ENCODE data around the gene PGLYRP1. TPM values are rescaled to one million over a fixed set of nuclear protein-coding genes. Genes with fewer than 3 reads are reported as not detected.

The PGLYRP1 gene, protein sequence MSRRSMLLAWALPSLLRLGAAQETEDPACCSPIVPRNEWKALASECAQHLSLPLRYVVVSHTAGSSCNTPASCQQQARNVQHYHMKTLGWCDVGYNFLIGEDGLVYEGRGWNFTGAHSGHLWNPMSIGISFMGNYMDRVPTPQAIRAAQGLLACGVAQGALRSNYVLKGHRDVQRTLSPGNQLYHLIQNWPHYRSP
- polyA plus RNA-seq: 1 to 10 TPM in 2 of 3 donors, not detected in 1; 7.6 to 8.7 TPM

DNA sequence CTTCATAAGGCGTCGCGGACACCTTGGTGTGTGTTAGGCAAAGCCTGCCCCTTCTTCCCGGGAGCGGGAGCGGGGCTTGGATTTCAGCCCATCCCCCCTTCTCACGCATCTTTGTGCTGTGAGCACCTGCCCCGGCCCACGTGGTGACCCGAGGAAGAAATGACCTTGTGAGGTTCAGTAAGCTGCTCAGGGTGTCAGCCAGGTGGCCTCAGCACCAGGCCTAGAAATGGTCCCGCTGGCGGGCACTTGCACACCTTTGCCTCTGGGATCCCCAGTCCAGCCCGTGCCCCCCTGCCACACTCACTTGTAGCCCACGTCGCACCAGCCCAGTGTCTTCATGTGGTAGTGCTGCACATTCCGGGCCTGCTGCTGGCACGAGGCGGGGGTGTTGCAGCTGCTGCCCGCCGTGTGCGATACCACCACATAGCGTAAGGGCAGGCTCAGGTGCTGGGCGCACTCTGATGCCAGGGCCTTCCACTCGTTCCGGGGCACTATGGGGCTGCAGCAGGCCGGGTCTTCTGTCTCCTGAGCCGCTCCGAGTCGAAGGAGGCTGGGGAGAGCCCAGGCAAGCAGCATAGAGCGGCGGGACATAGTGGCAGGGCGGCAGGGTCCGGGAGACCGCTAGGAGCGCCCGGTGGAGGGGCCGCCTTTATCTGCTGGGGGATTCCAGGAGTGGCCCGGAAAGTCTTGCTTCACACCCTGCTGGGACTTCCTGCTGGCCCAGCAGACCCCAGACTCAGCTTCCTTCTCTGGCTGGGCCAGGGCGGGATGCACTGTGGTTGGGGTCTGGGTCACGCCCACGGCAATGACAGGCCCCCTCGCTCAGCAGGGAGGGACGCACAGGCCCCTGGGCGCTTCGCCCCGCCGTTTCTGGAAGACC is at the start of gene PGLYRP1:
TSS of gene PGLYRP1 (minus strand) at position 623 of the 880 bp plus-strand sequence. CDS start at position 591, 32 bp downstream.
- H3K27ac ChIP-seq (ENCODE audit: low read depth, low read length): no peak within 1 kb of the TSS
- WGBS, 3 donors: 19 to 28% (median 22%) methylated on average over 46 to 47 of the region's 47 CpGs

DNA sequence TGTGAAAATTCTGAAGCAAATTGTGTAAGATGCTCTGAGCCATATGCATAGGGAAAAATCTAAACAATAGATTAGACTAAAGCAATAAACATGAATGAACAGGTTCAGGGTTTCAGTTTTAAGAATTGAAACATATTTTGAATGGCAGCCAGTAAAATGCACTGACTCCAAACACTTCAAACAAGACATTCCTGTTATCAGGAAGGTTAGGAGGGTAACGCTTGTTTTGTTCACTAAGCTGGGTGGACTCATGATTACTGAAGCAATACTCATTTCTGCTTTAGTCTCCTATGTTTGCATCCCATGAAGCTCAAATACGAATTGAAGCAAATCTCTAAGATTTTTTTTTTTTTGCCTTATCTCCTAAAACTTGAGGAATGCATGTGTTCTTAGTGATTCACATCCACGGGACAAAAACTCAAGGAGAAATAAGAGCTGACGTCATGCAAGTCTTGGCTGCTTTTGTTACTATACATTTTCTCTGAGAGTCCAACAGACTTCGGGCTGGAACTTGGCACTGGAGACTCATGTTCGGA is 47.0 kb upstream of the PGLYRP1 start:
- H3K27ac ChIP-seq (ENCODE audit: low read depth, low read length): no peak overlapping the region
- WGBS, 3 donors: 34 to 50% (median 35%) methylated on average over 6 of the region's 6 CpGs

DNA sequence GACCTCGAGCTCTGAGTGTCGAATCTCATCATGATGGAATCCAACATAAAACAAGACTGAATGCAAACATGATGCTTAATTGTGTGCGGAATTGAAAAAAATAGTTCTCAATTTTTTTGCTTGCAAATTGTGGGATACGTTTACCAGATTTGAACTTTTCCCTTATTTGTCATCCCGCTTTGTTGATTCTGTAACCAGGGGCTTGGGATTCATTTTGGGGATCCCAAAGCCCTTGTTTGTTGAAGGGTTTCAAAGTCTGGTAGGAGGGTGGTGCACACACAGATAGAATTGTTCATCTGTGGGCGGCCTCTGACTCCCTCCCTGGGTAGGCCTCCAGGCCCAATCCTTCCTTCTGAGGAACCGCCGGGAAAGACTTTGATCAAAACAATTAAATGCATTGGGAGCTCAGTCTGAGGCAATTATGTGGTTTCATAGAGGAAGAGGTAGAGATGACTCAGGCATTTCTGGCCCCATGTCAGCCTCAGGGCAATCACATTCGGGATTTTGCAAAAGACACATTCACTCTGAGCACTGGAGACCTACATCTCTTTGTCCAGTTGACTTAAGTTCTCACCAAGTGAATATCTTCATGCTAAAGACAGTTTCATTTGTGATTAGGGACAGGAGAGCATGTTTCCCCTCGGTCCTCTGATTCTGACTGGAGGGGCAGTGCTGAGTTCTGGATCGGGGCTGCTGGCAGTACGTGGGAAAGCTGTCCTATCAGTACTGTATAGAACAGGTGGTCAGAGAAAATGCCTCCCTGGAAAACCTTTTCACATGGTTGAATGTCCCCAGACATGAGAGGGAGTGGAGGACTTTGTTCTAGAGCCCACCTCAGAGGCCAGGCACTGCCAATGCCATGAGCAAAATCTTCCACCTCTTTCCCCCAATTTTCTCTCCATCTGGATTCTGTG is 45.7 kb upstream of the PGLYRP1 start:
- no peak overlapping the region for H3K27ac ChIP-seq (ENCODE audit: low read depth, low read length)
- 63 to 67% (median 66%) methylated on average over 12 of the region's 12 CpGs for WGBS, 3 donors

DNA sequence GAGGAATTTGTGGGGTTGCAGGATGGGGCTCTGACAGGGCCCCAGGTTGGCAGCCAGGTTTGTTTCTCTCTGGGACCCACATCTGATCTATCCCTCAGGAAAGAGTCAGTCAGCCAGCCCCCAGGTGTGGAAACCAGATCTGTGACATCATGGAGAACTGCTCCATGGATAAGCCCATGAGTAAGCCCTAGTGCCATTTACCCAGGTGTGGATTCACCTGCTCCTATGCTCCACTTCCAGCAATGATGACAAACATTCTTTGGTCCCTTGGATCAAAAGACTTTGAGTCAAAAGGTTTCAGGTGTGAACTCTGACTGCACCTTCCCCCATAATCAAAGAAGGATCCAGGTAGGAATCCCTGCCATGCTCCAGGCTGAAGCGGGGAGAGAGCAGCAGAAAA is 44.8 kb upstream of the PGLYRP1 start:
- WGBS, 3 donors: 73 to 95% (median 88%) methylated on average over 1 of the region's 1 CpG
- H3K27ac ChIP-seq (ENCODE audit: low read depth, low read length): no peak overlapping the region

DNA sequence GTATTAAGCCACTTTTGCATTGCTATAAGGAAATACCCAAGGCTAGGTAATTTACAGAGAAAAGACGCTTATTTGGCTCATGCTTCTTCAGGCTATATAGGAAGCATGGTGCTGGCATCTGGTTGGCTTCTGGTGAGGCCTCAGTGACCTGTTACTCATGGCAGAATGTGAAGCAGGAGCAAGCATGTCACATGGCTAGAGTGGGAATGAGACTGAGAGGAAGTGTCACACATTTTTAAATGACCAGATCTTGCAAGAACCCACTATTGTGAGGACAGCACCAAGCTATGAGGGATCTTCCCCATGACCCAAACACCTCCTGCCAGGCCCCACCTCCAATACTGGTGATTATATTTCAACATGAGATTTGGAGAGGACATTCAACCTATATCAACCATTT is 43.6 kb upstream of the PGLYRP1 start:
- 79 to 82% (median 80%) methylated on average over 1 of the region's 1 CpG for WGBS, 3 donors
- no peak overlapping the region for H3K27ac ChIP-seq (ENCODE audit: low read depth, low read length)

DNA sequence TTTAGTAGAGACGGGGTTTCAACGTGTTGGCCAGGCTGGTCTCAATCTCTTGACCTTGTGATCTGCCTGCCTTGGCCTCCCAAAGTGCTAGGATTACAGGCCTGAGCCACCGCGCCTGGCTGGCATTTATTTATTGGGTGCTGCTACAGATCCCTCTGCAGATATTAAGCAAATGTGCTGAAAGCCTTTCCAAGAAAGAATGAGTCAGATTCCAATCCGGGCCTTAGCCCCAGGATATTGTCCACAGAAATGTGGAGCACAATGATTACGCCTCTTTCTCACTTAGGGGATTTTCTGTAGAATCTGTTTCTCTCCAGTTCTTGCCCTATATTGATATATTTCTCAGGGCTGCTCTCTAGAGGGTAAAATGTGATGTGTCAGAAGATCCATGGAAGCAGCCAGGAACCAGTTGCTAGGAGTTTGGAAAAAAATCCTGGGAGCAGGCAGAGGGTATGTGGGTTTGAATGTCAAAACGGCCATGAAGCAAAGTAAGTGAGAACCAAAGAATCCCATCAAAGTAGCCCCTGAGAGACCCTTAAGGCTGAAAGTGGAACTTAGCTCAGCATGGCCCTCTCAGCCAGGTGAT is 42.7 kb upstream of the PGLYRP1 start:
- no peak overlapping the region for H3K27ac ChIP-seq (ENCODE audit: low read depth, low read length)
- 66 to 72% (median 71%) methylated on average over 7 of the region's 7 CpGs for WGBS, 3 donors

DNA sequence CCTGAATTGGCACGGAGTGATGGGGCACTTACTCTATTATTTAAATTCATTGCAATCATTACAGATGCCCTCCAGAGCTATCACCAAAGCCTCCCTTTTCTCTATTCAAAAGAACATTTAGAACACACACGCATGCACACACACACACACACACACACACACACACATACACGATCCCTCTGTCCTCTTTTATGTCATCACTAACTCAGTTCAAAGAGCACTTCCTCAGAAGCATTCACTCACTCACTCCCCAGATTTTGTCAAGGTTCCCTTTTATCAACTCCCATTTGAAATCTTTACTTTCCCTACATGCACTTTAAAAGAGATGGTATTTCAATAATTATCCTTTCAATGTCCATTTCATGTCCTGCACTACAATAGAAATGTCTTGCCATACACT is 40.3 kb upstream of the PGLYRP1 start:
- no peak overlapping the region for H3K27ac ChIP-seq (ENCODE audit: low read depth, low read length)
- WGBS, 3 donors: 66 to 68% (median 67%) methylated on average over 3 of the region's 3 CpGs

DNA sequence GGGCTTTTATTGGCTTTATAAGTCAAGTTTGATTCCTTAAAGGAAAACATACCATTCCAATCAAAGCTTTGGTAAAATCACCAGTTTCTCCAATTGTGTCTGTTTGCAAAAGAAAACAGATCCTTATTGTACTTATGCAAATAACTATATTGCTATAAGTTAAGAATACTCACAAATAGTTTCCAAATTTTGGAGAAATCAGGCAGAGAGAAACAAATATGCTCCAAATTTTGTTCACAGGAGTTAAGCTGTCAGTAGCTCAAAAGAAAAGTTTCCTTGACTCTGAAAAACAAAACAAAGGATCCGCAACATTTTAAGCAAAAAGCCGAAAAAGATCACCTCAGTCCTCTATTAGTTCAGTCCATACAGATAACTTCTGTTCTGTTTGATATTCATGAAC is 37.2 kb upstream of the PGLYRP1 start:
- 78 to 92% (median 85%) methylated on average over 2 of the region's 2 CpGs for WGBS, 3 donors
- H3K27ac ChIP-seq (ENCODE audit: low read depth, low read length): no peak overlapping the region

DNA sequence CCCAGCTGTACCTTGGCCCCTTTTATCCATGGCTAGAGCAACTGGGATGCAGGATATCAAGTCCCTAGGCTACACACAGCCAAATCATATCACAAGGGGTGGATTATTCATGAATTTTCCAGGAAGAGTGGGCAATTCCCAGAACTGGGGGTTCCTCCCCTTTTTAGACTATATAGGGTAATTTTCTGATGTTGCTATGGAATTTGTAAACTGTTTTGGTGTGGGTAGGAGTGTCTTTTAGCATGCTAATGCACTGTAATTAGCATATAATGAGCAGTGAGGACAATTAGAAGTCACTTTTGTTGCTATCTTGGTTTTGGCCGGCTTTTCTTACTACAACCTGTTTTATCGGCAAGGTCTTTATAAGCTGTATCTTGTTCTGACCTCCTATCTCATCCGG is 35.9 kb upstream of the PGLYRP1 start:
- H3K27ac ChIP-seq (ENCODE audit: low read depth, low read length): no peak overlapping the region
- 89% methylated on average over 3 of the region's 3 CpGs for WGBS, 3 donors

DNA sequence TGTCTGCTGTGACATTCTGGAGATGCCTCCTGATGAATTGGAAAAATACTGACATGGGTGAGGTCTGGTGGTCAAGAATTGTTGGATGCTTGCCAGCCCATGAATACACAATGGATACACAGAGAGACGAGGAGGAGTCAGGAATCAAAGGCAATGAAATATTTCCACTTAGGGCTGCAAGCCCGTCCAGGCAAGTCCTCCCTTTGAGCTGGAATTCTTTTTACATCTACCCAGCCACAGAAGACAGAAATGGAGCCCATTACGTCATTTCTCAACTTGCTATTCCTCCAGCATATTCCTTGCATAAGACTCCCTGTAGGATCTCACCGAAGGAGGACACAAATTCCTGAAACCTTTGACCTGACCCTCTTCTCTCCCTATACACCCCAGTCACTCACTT is 33.7 kb upstream of the PGLYRP1 start:
- no peak overlapping the region for H3K27ac ChIP-seq (ENCODE audit: low read depth, low read length)
- 46 to 51% (median 47%) methylated on average over 4 of the region's 4 CpGs for WGBS, 3 donors

DNA sequence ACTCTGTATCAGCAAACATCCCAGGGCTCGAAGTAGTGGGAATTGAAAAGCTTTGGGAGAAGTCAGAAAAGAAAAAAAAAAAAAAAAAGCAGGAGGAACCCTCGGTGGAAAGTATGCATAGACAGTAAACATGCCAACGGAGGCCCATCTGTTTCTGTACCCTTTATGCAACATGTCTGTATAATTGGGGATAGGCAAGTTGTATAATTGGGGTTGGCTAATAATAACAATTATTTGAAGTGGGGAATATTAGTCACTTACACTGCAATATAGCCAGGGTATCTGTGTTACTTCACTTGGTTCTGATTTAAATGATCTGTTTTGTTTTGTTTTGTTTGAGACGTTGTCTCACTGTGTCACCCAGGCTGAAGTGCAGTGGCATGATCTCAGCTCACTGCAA is 30.0 kb upstream of the PGLYRP1 start:
- WGBS, 3 donors: 56 to 62% (median 57%) methylated on average over 4 of the region's 4 CpGs
- H3K27ac ChIP-seq (ENCODE audit: low read depth, low read length): no peak overlapping the region

DNA sequence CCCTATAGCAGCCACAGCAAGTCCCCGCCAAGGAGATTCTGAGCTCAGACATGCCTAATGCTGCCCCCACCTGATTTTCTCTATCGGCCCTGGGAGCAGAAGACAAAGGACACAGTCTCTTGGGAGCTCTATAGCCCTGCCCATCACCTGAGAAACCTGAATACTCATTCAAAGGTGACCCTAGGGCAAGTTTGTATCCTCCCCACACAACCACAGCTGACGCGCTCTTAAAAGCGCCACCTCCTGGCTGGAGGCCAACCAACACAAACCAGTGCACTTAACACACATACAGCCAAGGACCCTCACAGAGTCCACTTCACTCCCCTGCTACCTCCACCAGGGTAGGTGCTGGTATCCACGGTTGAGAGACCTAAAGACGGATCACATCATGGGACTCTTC is 26.7 kb upstream of the PGLYRP1 start:
- H3K27ac ChIP-seq (ENCODE audit: low read depth, low read length): no peak overlapping the region
- 25 to 43% (median 31%) methylated on average over 7 of the region's 7 CpGs for WGBS, 3 donors

DNA sequence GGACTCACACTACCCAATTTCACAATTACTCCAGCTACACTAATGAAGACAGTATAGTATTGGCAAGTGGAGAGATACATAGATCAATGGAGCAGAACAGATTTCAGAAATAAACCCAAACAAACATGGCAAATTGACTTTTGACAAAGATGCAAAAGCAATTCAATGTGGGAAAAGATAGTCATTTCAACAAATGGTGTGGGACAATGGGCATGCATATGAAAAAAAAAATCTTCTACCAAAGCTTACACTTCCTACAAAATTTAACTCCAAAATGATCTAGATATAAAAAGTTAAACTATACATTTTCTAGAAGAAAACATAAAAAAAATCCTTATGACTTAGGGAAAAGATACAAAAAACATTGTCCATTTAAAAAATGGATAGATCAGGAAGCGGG is 20.7 kb upstream of the PGLYRP1 start:
- 87 to 90% (median 88%) methylated on average over 1 of the region's 1 CpG for WGBS, 3 donors
- H3K27ac ChIP-seq (ENCODE audit: low read depth, low read length): no peak overlapping the region

DNA sequence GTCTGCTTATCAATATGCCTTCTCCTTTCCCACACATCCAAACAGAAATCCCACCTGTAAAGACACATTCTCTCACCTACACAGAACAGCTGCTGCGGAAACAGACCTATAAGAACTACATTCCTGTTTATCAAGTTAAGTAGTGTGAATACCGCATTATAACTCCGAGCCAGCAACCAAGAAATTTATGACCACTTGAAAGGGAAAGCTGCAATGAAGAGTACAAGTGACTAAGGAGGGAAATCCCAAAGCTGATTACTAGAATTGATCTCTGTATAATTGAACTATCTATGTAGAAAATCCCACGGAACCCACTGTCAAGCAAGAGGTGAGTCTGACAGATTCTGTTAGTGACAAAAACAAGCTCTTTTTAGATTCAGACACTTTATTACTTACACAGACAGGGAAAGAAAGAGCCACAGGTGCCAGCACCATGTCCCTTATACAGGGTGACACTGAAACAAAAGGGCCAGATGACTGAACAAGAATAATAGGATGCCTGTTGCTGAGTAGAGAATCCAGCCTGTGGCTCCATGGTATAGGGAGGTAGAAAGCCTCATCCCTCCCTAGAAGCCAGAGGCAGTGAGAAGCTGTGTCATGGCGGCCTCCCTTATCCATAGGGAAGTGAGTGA is 19.5 kb upstream of the PGLYRP1 start:
- 70 to 84% (median 78%) methylated on average over 5 of the region's 5 CpGs for WGBS, 3 donors
- H3K27ac ChIP-seq (ENCODE audit: low read depth, low read length): no peak overlapping the region

DNA sequence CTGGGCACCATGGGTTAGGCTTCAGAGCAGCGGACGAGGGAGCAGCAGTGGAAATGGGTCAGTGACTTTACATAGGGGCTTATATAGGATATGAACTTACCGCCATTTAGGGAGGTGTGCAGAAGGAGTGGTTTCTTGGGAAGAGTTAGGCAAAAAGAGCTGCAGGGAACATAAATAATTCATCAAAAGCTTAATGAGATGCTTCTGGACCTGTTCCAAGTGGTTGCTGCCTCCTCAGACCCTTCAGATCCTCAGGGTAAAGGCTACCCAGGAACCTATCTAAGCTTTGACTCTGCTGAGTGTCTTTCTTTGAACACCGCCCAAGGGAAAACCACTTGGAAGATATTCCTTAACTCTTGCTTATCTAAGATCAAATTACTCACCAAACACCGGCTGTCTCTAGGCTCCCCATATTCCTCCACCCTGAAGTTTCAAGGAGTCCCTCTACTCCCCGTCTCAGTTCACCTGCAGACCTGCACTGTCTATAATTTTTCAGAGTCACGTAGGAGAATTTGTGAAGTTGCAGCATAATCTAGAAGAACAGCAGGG is 18.2 kb upstream of the PGLYRP1 start, which contains the start of gene IGFL4:
TSS of gene IGFL4 (minus strand) at position 51 of the 549 bp plus-strand sequence. CDS start at position 11, 40 bp downstream.
- WGBS, 3 donors: 51 to 57% (median 52%) methylated on average over 7 of the region's 7 CpGs
- no peak within 1 kb of the TSS for H3K27ac ChIP-seq (ENCODE audit: low read depth, low read length)

DNA sequence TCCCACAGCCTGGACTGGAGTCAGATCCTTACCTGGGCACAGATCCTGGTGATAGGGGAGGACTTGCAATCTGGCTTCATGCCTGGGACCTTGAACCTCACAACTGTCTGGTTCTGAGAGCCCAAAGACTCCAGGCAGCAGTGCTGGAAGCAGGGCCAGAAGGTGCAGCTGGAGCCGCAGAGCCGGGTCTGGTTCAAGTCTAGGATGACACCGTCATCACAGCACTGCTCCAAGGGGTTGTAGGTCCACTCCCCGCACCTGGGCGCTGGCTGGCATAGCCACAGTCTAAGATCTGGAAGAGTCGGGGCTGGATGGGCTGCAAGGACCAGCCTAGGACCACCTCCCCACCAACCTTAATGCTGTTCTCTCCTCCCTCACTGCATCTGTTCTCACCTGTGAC is 17.3 kb upstream of the PGLYRP1 start:
- no peak overlapping the region for H3K27ac ChIP-seq (ENCODE audit: low read depth, low read length)

DNA sequence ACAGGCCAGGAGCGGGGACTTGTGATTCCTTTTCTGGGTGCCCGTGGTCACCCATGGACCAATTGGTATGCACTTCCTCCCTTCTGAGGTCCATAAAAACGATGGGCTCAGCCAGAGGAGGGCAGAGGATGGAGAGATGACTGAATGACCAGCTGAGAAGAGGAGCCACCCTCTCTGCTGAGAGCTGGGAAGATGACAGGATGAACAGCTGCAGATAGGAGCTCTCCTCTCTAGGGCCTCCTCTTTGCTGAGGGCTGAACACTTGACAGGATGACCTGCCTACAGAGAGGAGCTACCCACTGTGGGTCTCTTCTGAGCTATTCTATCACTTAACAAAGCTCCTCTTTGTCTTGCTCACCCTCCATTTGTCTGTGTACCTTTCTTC is 13.9 kb upstream of the PGLYRP1 start:
- 47 to 73% (median 63%) methylated on average over 3 of the region's 3 CpGs for WGBS, 3 donors
- H3K27ac ChIP-seq (ENCODE audit: low read depth, low read length): no peak overlapping the region

More for the DNA sequence above, 17.3 kb upstream of the PGLYRP1 start:
- WGBS, 3 donors: 75 to 92% (median 89%) methylated on average over 6 of the region's 6 CpGs
